H1 (cell line): ENCODE data around the gene CRADD. TPM values are rescaled to one million over a fixed set of nuclear protein-coding genes. Genes with fewer than 3 reads are reported as not detected.

Source experiments
- CTCF ChIA-PET: fragments of 300-600 bp; sonication (Branson Sonifier 250); formaldehyde crosslinking; loops from one replicate; lab custom pipeline; 2021; ENCODE audit not compliant: partially characterized antibody; lab: Charles Lee
- POLR2A ChIA-PET: fragments of 300-600 bp; sonication (Branson Sonifier 250); formaldehyde crosslinking; loops from one replicate; lab custom pipeline; 2021; ENCODE audit warnings: inconsistent platforms; ENCODE audit not compliant: partially characterized antibody; lab: Charles Lee
- DNase-seq, 2 experiments: peaks; one replicate each; pipeline versions ENCODE4 v3.0.0 to v3.0.0-alpha.2; 2010 to 2022; ENCODE audit warnings: low spot score in 2 of 2, low read depth in 1 of 2, mixed read lengths in 1 of 2
- FAIRE-seq: peaks from 2 replicates; lab custom pipeline; 2011; peaks lifted over from hg19 to GRCh38; lab: Jason Lieb, UNC
- H2AFZ ChIP-seq: 2 replicates; pipeline ENCODE4 v1.8.1; 2012; ENCODE audit warnings: low read length, inconsistent platforms
- H2AK5ac ChIP-seq: 2 replicates; pipeline ENCODE4 v1.6.1; 2013; ENCODE audit warnings: low read depth, low read length
- H2BK120ac ChIP-seq: replicated peaks from 2 replicates; pipeline ENCODE3; 2013; ENCODE audit warnings: low read depth, low read length, inconsistent platforms
- H2BK12ac ChIP-seq: 2 replicates; pipeline ENCODE4 v1.6.1; 2013; ENCODE audit warnings: low read depth, low read length
- H2BK15ac ChIP-seq: 2 replicates; pipeline ENCODE4 v1.6.1; 2013; ENCODE audit warnings: low read length
- H2BK20ac ChIP-seq: 2 replicates; pipeline ENCODE4 v1.6.1; 2013; ENCODE audit warnings: low read length
- H2BK5ac ChIP-seq: 2 replicates; pipeline ENCODE4 v1.6.1; 2013; ENCODE audit warnings: low read depth, low read length
- H3K14ac ChIP-seq: 2 replicates; pipeline ENCODE4 v1.6.1; 2013; ENCODE audit warnings: inconsistent platforms; ENCODE audit not compliant: insufficient read length
- H3K18ac ChIP-seq: 2 replicates; pipeline ENCODE4 v1.6.1; 2013; ENCODE audit warnings: low read length; ENCODE audit errors: extremely low read depth
- H3K23ac ChIP-seq: 2 replicates; pipeline ENCODE4 v1.6.1; 2013; ENCODE audit warnings: inconsistent platforms; ENCODE audit not compliant: insufficient read length
- H3K23me2 ChIP-seq: 2 replicates; pipeline ENCODE4 v1.6.1; 2013; ENCODE audit warnings: low read depth, low read length
- H3K27ac ChIP-seq: 2 replicates; pipeline ENCODE4 v1.6.1; 2011; ENCODE audit warnings: low read depth, low read length, inconsistent platforms
- H3K27me3 ChIP-seq, 4 experiments: replicated peaks in 1 of 4; 1 replicate in 1 of 4; 2 replicates in 3 of 4; pipeline versions ENCODE4 v1.6.1 to v1.8.1; 2011 to 2013; ENCODE audit warnings: low read length in 3 of 4, mild to moderate bottlenecking in 3 of 4, inconsistent platforms in 2 of 4, mixed read lengths in 2 of 4, moderate library complexity in 1 of 4; ENCODE audit not compliant: control insufficient read depth in 3 of 4, insufficient read depth in 3 of 4; ENCODE audit errors: extremely low read depth in 1 of 4
- H3K36me3 ChIP-seq, 4 experiments: 2 replicates each; pipeline versions ENCODE4 v1.6.1 to v1.8.1; 2011 to 2013; ENCODE audit warnings: mild to moderate bottlenecking in 4 of 4, low read length in 3 of 4, moderate library complexity in 2 of 4, control low read depth in 1 of 4, inconsistent platforms in 1 of 4; ENCODE audit not compliant: insufficient read depth in 4 of 4, control insufficient read depth in 2 of 4
- H3K4ac ChIP-seq: replicated peaks from 2 replicates; pipeline ENCODE3; 2013; ENCODE audit warnings: low read length, low read depth, mixed read lengths, inconsistent platforms; ENCODE audit not compliant: insufficient read length
- H3K4me1 ChIP-seq, 4 experiments: replicated peaks in 1 of 4; 1 replicate in 1 of 4; 2 replicates in 3 of 4; pipeline versions ENCODE4 v1.6.1 to v1.8.1; 2011 to 2013; ENCODE audit warnings: low read length in 3 of 4, inconsistent platforms in 2 of 4, mixed read lengths in 1 of 4; ENCODE audit not compliant: insufficient read depth in 4 of 4, control insufficient read depth in 3 of 4
- H3K4me2 ChIP-seq, 2 experiments: 2 replicates each; pipeline versions ENCODE4 v1.6.1 to v1.8.1; 2011 to 2013; ENCODE audit warnings: low read depth in 2 of 2, low read length in 2 of 2, control low read depth in 1 of 2, inconsistent platforms in 1 of 2, mild to moderate bottlenecking in 1 of 2; ENCODE audit not compliant: insufficient read depth in 1 of 2
- H3K4me3 ChIP-seq, 4 experiments: fragments of 200-600, 300-600 bp in 1 of 4; sonication (generic), shearing (Covaris generic), sonication (Bioruptor Twin) in 1 of 4; 2 replicates each; pipeline versions ENCODE4 v1.5.1 to v1.8.1; 2011 to 2016; ENCODE audit warnings: low read length in 4 of 4, low read depth in 3 of 4, control low read depth in 2 of 4, inconsistent platforms in 2 of 4, mild to moderate bottlenecking in 2 of 4, mixed read lengths in 1 of 4, moderate library complexity in 1 of 4; ENCODE audit not compliant: insufficient read depth in 2 of 4; ENCODE audit errors: extremely low read depth in 1 of 4
- H3K56ac ChIP-seq: replicated peaks from 2 replicates; pipeline ENCODE3; 2013; ENCODE audit warnings: low read depth, mild to moderate bottlenecking, mixed read lengths, low read length, inconsistent platforms; ENCODE audit not compliant: insufficient read length
- H3K79me1 ChIP-seq: 2 replicates; pipeline ENCODE4 v1.6.1; 2013; ENCODE audit warnings: low read depth, low read length, control low read depth
- H3K79me2 ChIP-seq, 2 experiments: 2 replicates each; pipeline versions ENCODE4 v1.6.1 to v1.8.1; 2012 to 2013; ENCODE audit warnings: low read length in 2 of 2, mild to moderate bottlenecking in 2 of 2, inconsistent platforms in 1 of 2; ENCODE audit not compliant: insufficient read depth in 2 of 2, control insufficient read depth in 1 of 2
- H3K9ac ChIP-seq, 4 experiments: replicated peaks in 1 of 4; 1 replicate in 1 of 4; 2 replicates in 3 of 4; pipeline versions ENCODE4 v1.6.1 to v1.8.1; 2011 to 2013; ENCODE audit warnings: low read depth in 3 of 4, low read length in 3 of 4, control low read depth in 2 of 4, mild to moderate bottlenecking in 2 of 4, moderate library complexity in 2 of 4, inconsistent platforms in 1 of 4; ENCODE audit errors: extremely low read depth in 1 of 4
- H3K9me3 ChIP-seq, 2 experiments: 2 replicates each; pipeline versions ENCODE4 v1.6.1 to v1.8.1; 2012 to 2013; ENCODE audit warnings: mild to moderate bottlenecking in 2 of 2, moderate library complexity in 2 of 2, control low read depth in 1 of 2, inconsistent platforms in 1 of 2, low read depth in 1 of 2, low read length in 1 of 2, mixed read lengths in 1 of 2; ENCODE audit not compliant: insufficient read depth in 2 of 2
- H4K20me1 ChIP-seq, 2 experiments: replicated peaks in 1 of 2; 2 replicates each; pipeline versions ENCODE3 to v1.8.1; 2011 to 2013; ENCODE audit warnings: inconsistent platforms in 2 of 2, low read length in 2 of 2, mild to moderate bottlenecking in 1 of 2; ENCODE audit not compliant: insufficient read depth in 2 of 2, control insufficient read depth in 1 of 2
- H4K5ac ChIP-seq: 2 replicates; pipeline ENCODE4 v1.6.1; 2013; ENCODE audit warnings: low read length, low read depth, mixed read lengths, inconsistent platforms; ENCODE audit not compliant: insufficient read length
- H4K8ac ChIP-seq: 2 replicates; pipeline ENCODE4 v1.8.0; 2013; ENCODE audit warnings: mild to moderate bottlenecking, moderate library complexity, low read length, inconsistent platforms; ENCODE audit not compliant: insufficient read depth; ENCODE audit errors: extremely low read depth
- H4K91ac ChIP-seq: replicated peaks from 2 replicates; pipeline ENCODE3; 2013; ENCODE audit warnings: low read length, mixed read lengths, inconsistent platforms; ENCODE audit not compliant: insufficient read length
- EGR1 ChIP-seq: IDR thresholded peaks from 2 replicates; pipeline ENCODE4 v1.6.1; 2011; ENCODE audit warnings: low read depth, low read length, borderline replicate concordance
- HDAC6 ChIP-seq: IDR thresholded peaks from one replicate; pipeline ENCODE4 v1.7.1; 2012; ENCODE audit warnings: low read depth, mild to moderate bottlenecking, inconsistent platforms, low read length, moderate library complexity
- KDM4A ChIP-seq: IDR thresholded peaks from one replicate; pipeline ENCODE4 v1.7.1; 2012; ENCODE audit warnings: low read depth, mild to moderate bottlenecking, moderate library complexity, low read length, inconsistent platforms; ENCODE audit not compliant: severe bottlenecking
- NRF1 ChIP-seq: IDR thresholded peaks from 2 replicates; pipeline ENCODE4 v1.6.1; 2011; ENCODE audit warnings: mild to moderate bottlenecking, low read depth, low read length, improper control_type of control experiment
- SIRT6 ChIP-seq: IDR thresholded peaks from one replicate; pipeline ENCODE4 v1.7.1; 2012; ENCODE audit warnings: low read length, inconsistent platforms
- SUZ12 ChIP-seq: fragments of 200-600 bp; sonication (generic); IDR thresholded peaks from 2 replicates; pipeline ENCODE4 v1.6.1; 2012; ENCODE audit warnings: mild to moderate bottlenecking, inconsistent platforms, low read length, moderate library complexity, mixed read lengths
- TAF7 ChIP-seq: optimal IDR thresholded peaks from 2 replicates; pipeline ENCODE3; 2011; ENCODE audit warnings: low read depth, mild to moderate bottlenecking, inconsistent platforms, low read length, moderate library complexity, borderline replicate concordance
- YY1 ChIP-seq: IDR thresholded peaks from 2 replicates; pipeline ENCODE4 v1.6.1; 2011; ENCODE audit warnings: low read depth, mild to moderate bottlenecking, low read length
- WGBS, 2 experiments: shearing (Covaris generic) in 1 of 2; methylation state at CpG; one replicate each; pipeline versions ENCODE4 v1.1.6 to v1.1.7; 2013 to 2015; ENCODE audit warnings: low lambda C conversion rate in 2 of 2, mixed read lengths in 2 of 2, inconsistent platforms in 1 of 2, low coverage in 1 of 2, missing lambda C conversion rate in 1 of 2; ENCODE audit not compliant: insufficient replicate concordance in 2 of 2, insufficient coverage in 1 of 2, insufficient read length in 1 of 2; ENCODE audit errors: extremely low coverage in 1 of 2, missing lambda C conversion rate in 1 of 2; 5-methylcytosine and 5-hydroxymethylcytosine counted together
- polyA plus RNA-seq, 7 experiments: library from polyadenylated mRNA; depleted of rRNA in 3 of 7; stranded (reverse) in 5 of 7; unstranded in 2 of 7; fragments of >200 nt in 5 of 7; fragments of 200-250 nt in 2 of 7; gene quantifications; 1 replicate in 5 of 7; 2 replicates in 1 of 7; 4 replicates in 1 of 7; pipeline versions ENCODE4 v1.2.1 to v1.2.3, GENCODE V29; 2011 to 2013; ENCODE audit warnings: missing spikeins in 2 of 7, mixed read lengths in 2 of 7
- total RNA-seq: library from RNA; stranded (reverse); fragmentation: NEBNext Ultra II Directional; extraction: Animal tissue kit (Norgen Biotek cat#: 25700); gene quantifications from 2 replicates; pipeline ENCODE4 v1.2.1, GENCODE V29; 2021

Gene CRADD
- total and polyA plus RNA-seq, 2 of the 8 experiments (the other 6 are each of a cell fraction or from before 2014, with no cell fraction given): 8.1 to 15.4 TPM

GRCh38 chr12:93773122-93773871 lies 96.1 kb downstream of the CRADD start:
- Histone ChIP-seq H2BK20ac (no peak overlapping the region), H3K14ac (no peak overlapping the region), H2AK5ac (no peak overlapping the region), H4K5ac (no peak overlapping the region), H3K9me3 (no peaks in the 10 kb centered on the region), H3K4ac (no peak overlapping the region), H4K91ac (no peak overlapping the region), H3K36me3 (no peaks in the 10 kb centered on the region; a peak in 1 of 8 replicates), H3K27me3 (no peaks in the 10 kb centered on the region), H3K79me2 (no peaks in the 10 kb centered on the region), H2BK120ac (no peak overlapping the region), H4K8ac (no peak overlapping the region), H2BK5ac (no peak overlapping the region), H2AFZ (no peak overlapping the region), H3K18ac (no peak overlapping the region), H3K4me2 (no peak overlapping the region), H3K23ac (no peak overlapping the region), H3K56ac (no peak overlapping the region), H3K27ac (no peak overlapping the region), H2BK15ac (no peak overlapping the region), H3K4me1 (peaks cover 0 to 8% (median 0%) of the 10 kb centered on the region in 4 experiments; a peak in 1 of 7 replicates), H4K20me1 (no peaks in the 10 kb centered on the region), H2BK12ac (no peak overlapping the region), H3K79me1 (no peaks in the 10 kb centered on the region), H3K23me2 (no peaks in the 10 kb centered on the region), H3K9ac (no peak overlapping the region), H3K4me3 (no peak overlapping the region)
- FAIRE-seq (no peak), DNase-seq (no peak)
- WGBS, 2 experiments: 91% methylated on average over 5 of the region's 5 CpGs; no CpG with 5 or more reads in 1 of the 2 experiments
- POLR2A ChIA-PET: interaction anchor here (1.3 kb wide), 1 partner anchor 11 kb away, joined by 3 read pairs; no protein-coding TSS in a partner anchor
- CTCF ChIA-PET: interaction anchor here (1.0 to 2.5 kb wide), 4 partner anchors 10 to 328 kb away, joined by 3 to 16 read pairs (median 6); no protein-coding TSS in a partner anchor
- TF ChIP-seq SUZ12: no peak
- no peak for TF ChIP-seq NRF1
- TF ChIP-seq SIRT6: no peak
- no peak for TF ChIP-seq TAF7
- TF ChIP-seq YY1: no peak
- TF ChIP-seq EGR1: no peak
- no peak for TF ChIP-seq KDM4A
- no peak for TF ChIP-seq HDAC6
